K562 (cell line): ENCODE data around the gene HK1. TPM values are rescaled to one million over a fixed set of nuclear protein-coding genes. Genes with fewer than 3 reads are reported as not detected.

Experiments
- ARID3A ChIP-seq: IDR thresholded peaks from 2 replicates; pipeline ENCODE4 v1.6.1; 2012; ENCODE audit warnings: low read depth, low read length, improper control_type of control experiment, borderline replicate concordance
- ATF4 ChIP-seq: fragments of 450-650 bp; formaldehyde crosslinking; IDR thresholded peaks from 2 replicates; pipeline ENCODE4 v1.4.0; 2022; ENCODE audit warnings: mild to moderate bottlenecking, moderate library complexity
- BCL6 ChIP-seq: fragments of 250-450 bp; sonication (Bioruptor Pico); IDR thresholded peaks from 2 replicates; pipeline ENCODE4 v1.4.0; 2020
- FOXA3 ChIP-seq, 2 experiments: fragments of 450-650 bp in 1 of 2; sonication (generic) in 1 of 2; formaldehyde crosslinking; IDR thresholded peaks in 1 of 2; conservative IDR thresholded peaks in 1 of 2; 2 replicates each; pipeline versions ENCODE4 v1.4.0 to v1.8.0; 2020 to 2022; ENCODE audit warnings: mild to moderate bottlenecking in 2 of 2, missing genetic modification reagents in 1 of 2
- FOXM1 ChIP-seq, 2 experiments: fragments of 450-650 bp in 1 of 2; sonication (generic) in 1 of 2; formaldehyde crosslinking in 1 of 2; IDR thresholded peaks; 2 replicates each; pipeline versions ENCODE4 v1.6.1 to v1.9.0; 2017 to 2022; ENCODE audit warnings: low read depth in 2 of 2, mild to moderate bottlenecking in 2 of 2, missing genetic modification reagents in 1 of 2, moderate library complexity in 1 of 2
- HDAC2 ChIP-seq: fragments of 450-650 bp; IDR thresholded peaks from 2 replicates; pipeline ENCODE4 v1.6.1; 2016; ENCODE audit warnings: mild to moderate bottlenecking
- HSF4 ChIP-seq: fragments of 250-450 bp; sonication (Bioruptor Pico); IDR thresholded peaks from 2 replicates; pipeline ENCODE4 v2.1.2; 2022; ENCODE audit warnings: mild to moderate bottlenecking, moderate library complexity, borderline replicate concordance
- MYC ChIP-seq, 2 experiments: fragments of 250-450 bp in 1 of 2; sonication (Bioruptor Pico) in 1 of 2; IDR thresholded peaks; 2 replicates each; pipeline versions ENCODE4 v1.5.1 to v1.6.1; 2012 to 2021; ENCODE audit warnings: low read depth in 2 of 2, borderline replicate concordance in 1 of 2, improper control_type of control experiment in 1 of 2, low read length in 1 of 2, mild to moderate bottlenecking in 1 of 2, moderate library complexity in 1 of 2
- NKRF ChIP-seq: fragments of 450-650 bp; IDR thresholded peaks from 2 replicates; pipeline ENCODE4 v1.6.1; 2016; ENCODE audit warnings: borderline replicate concordance
- NR2C2 ChIP-seq, 2 experiments: fragments of 200-800 bp in 1 of 2; sonication (Bioruptor generic) in 1 of 2; sonication (generic) in 1 of 2; formaldehyde crosslinking in 1 of 2; IDR thresholded peaks; 2 replicates each; pipeline versions ENCODE4 v1.6.1 to v1.8.0; 2016 to 2022; ENCODE audit warnings: mild to moderate bottlenecking in 1 of 2, missing compliant biosample characterization in 1 of 2, missing genetic modification characterization in 1 of 2, missing genetic modification reagents in 1 of 2
- PTBP1 ChIP-seq: fragments of 200-400 bp; formaldehyde crosslinking; IDR thresholded peaks from 2 replicates; pipeline ENCODE4 v1.6.1; 2017; ENCODE audit warnings: low read depth, low read length
- RBM14 ChIP-seq: fragments of 200-400 bp; formaldehyde crosslinking; IDR thresholded peaks from 2 replicates; pipeline ENCODE4 v1.6.1; 2018; ENCODE audit warnings: low read depth, mild to moderate bottlenecking, low read length, moderate library complexity, borderline replicate concordance; ENCODE audit not compliant: insufficient read depth
- RBM22 ChIP-seq: fragments of 200-400 bp; formaldehyde crosslinking; IDR thresholded peaks from 2 replicates; pipeline ENCODE4 v1.6.1; 2018; ENCODE audit warnings: low read length, low read depth; ENCODE audit not compliant: poor library complexity, severe bottlenecking
- SUPT5H ChIP-seq: fragments of 450-650 bp; IDR thresholded peaks from 2 replicates; pipeline ENCODE4 v1.6.1; 2016
- ZBTB1 ChIP-seq: sonication (generic); formaldehyde crosslinking; IDR thresholded peaks from 2 replicates; pipeline ENCODE4 v1.8.1; 2023; ENCODE audit warnings: missing genetic modification reagents, low read depth, mild to moderate bottlenecking, borderline replicate concordance
- ZBTB17 ChIP-seq: fragments of 450-650 bp; formaldehyde crosslinking; IDR thresholded peaks from 2 replicates; pipeline ENCODE4 v1.4.0; 2020; ENCODE audit warnings: mild to moderate bottlenecking
- ZNF224 ChIP-seq: sonication (generic); formaldehyde crosslinking; IDR thresholded peaks from 2 replicates; pipeline ENCODE4 v1.8.0; 2022; ENCODE audit warnings: mild to moderate bottlenecking, missing genetic modification reagents
- ZNF431 ChIP-seq: sonication (generic); formaldehyde crosslinking; IDR thresholded peaks from 2 replicates; pipeline ENCODE4 v1.8.0; 2022; ENCODE audit warnings: mild to moderate bottlenecking, missing genetic modification reagents
- polyA plus RNA-seq, 8 experiments: library from polyadenylated mRNA; depleted of rRNA in 4 of 8; stranded (reverse) in 5 of 8; unstranded in 3 of 8; fragments of >200 nt; fragmentation: Nextera tagmentation in 2 of 8; fragmentation: Illumina TruSeq in 1 of 8; extraction: Ambion mirVana in 2 of 8; extraction: Trizol in 1 of 8; gene quantifications; 2 replicates each; pipeline versions ENCODE4 v1.2.1 to v1.2.3, GENCODE V29; 2011 to 2014; ENCODE audit warnings: inconsistent platforms in 1 of 8, missing spikeins in 1 of 8
- total RNA-seq, 7 experiments: library from RNA; depleted of rRNA in 6 of 7; stranded (reverse); fragments of >200 nt in 6 of 7; fragmentation: Illumina TruSeq in 2 of 7; extraction: Trizol in 2 of 7; gene quantifications; 2 replicates each; pipeline versions ENCODE4 v1.2.1 to v1.2.3, GENCODE V29; 2011 to 2021; ENCODE audit warnings: low replicate concordance in 1 of 7

Gene HK1
- total and polyA plus RNA-seq, 9 of the 15 experiments (the other 6 are each of a cell fraction or from before 2014, with no cell fraction given): 29.2 to 444 (median 193) TPM

GRCh38 chr10:69318867-69319727 lies 40.8 kb downstream of the HK1 start (continued):
- TF ChIP-seq ARID3A: no peak
- TF ChIP-seq HSF4 (CRISPR knock-in tag): 0 out of 2 replicates have a peak, but pooled peaks have one; percentile 32
- 0 out of 2 replicates have a peak, but pooled peaks have one; percentile 10 for TF ChIP-seq ZBTB17 (CRISPR knock-in tag)
- TF ChIP-seq NR2C2 (CRISPR knock-in tag; IDR thresholded peaks at IDR 0.05): peak; percentile 76; the same call in 1 of the 2 replicates
- TF ChIP-seq NR2C2 (tag; IDR thresholded peaks at IDR 0.05): no peak
- TF ChIP-seq FOXM1 (IDR thresholded peaks at IDR 0.05; ENCODE audit: low read depth): no peak
- TF ChIP-seq FOXM1 (CRISPR knock-in tag; IDR thresholded peaks at IDR 0.05; ENCODE audit: low read depth): no peak
- peak; percentile 65; the same call in 1 of the 2 replicates for TF ChIP-seq MYC (IDR thresholded peaks at IDR 0.05; ENCODE audit: low read depth, low read length)
- no peak for TF ChIP-seq MYC (CRISPR knock-in tag; IDR thresholded peaks at IDR 0.05; ENCODE audit: borderline replicate concordance, low read depth)
- TF ChIP-seq FOXA3 (CRISPR knock-in tag; conservative IDR thresholded peaks at IDR 0.05 in 1 of 2, IDR thresholded peaks at IDR 0.05 in 1 of 2): no peak
- TF ChIP-seq ZNF224: no peak
- peak; percentile 90 for TF ChIP-seq RBM22
- no peak for TF ChIP-seq PTBP1
- no peak for TF ChIP-seq NKRF
- 0 out of 2 replicates have a peak, but pooled peaks have one; percentile 33 for TF ChIP-seq RBM14
- TF ChIP-seq ZBTB1: 0 out of 2 replicates have a peak, but pooled peaks have one; percentile 1
- no peak for TF ChIP-seq BCL6 (CRISPR knock-in tag)
- peak; percentile 42; the same call in 1 of the 2 replicates for TF ChIP-seq SUPT5H
- TF ChIP-seq ZNF431 (CRISPR knock-in tag): 0 out of 2 replicates have a peak, but pooled peaks have one; percentile 23
- TF ChIP-seq HDAC2: peak; percentile 23; the same call in 1 of the 2 replicates
- no peak for TF ChIP-seq ATF4 (CRISPR knock-in tag)
